Activated T-helper 9 cell treated with anti-CD3 and anti-CD28 coated beads, Interleukin-2, amount 50 U/mL, for 16 hours (primary cell): ENCODE measurements around the gene NTNG2.

Experiments used
- DNase-seq: peaks from one replicate; pipeline ENCODE4 v3.0.0-alpha.2; 2020; ENCODE audit warnings: low read depth

Gene NTNG2

GRCh38 chr9:132204883-132205282 is 43.0 kb downstream of the NTNG2 start:
- no peak for DNase-seq

- DNase-seq, result no peak
Measured at GRCh38 chr9:132207215-132207614, 45.4 kb downstream of the NTNG2 start.

GRCh38 chr9:132207839-132208615 is 46.2 kb downstream of the NTNG2 start:
- DNase-seq, result no peak

GRCh38 chr9:132209228-132209627 is 47.4 kb downstream of the NTNG2 start:
- DNase-seq, result no peak

GRCh38 chr9:132210472-132211145 is 48.8 kb downstream of the NTNG2 start:
- DNase-seq, result no peak

- no peak for DNase-seq
Measured at GRCh38 chr9:132211570-132211969, 49.7 kb downstream of the NTNG2 start.

GRCh38 chr9:132214027-132214622 is 52.3 kb downstream of the NTNG2 start:
- no peak for DNase-seq

- no peak for DNase-seq
Measured at GRCh38 chr9:132216861-132217619, 55.2 kb downstream of the NTNG2 start.

GRCh38 chr9:132218208-132218607 is 56.4 kb downstream of the NTNG2 start:
- no peak for DNase-seq

GRCh38 chr9:132221941-132222340 is 60.1 kb downstream of the NTNG2 start:
- DNase-seq, result no peak

- no peak for DNase-seq
Measured at GRCh38 chr9:132224645-132225044, 62.8 kb downstream of the NTNG2 start.

- no peak for DNase-seq
Measured at GRCh38 chr9:132226571-132227430, 64.9 kb downstream of the NTNG2 start.

- no peak for DNase-seq
Measured at GRCh38 chr9:132228062-132228461, 66.2 kb downstream of the NTNG2 start.

GRCh38 chr9:132230605-132231004 is 68.7 kb downstream of the NTNG2 start:
- no peak for DNase-seq

- DNase-seq, result no peak
Measured at GRCh38 chr9:132231019-132231701, 69.3 kb downstream of the NTNG2 start.

- no peak for DNase-seq
Measured at GRCh38 chr9:132232522-132232921, 70.7 kb downstream of the NTNG2 start.

GRCh38 chr9:132233138-132233537 is 71.3 kb downstream of the NTNG2 start:
- DNase-seq, result no peak

GRCh38 chr9:132234535-132234934 is 72.7 kb downstream of the NTNG2 start:
- DNase-seq, result no peak

- DNase-seq, result no peak
Measured at GRCh38 chr9:132235125-132235524, 73.3 kb downstream of the NTNG2 start.

GRCh38 chr9:132235894-132236661 is 74.2 kb downstream of the NTNG2 start:
- peak; percentile 63 for DNase-seq
